Mesenchymal stem cell (in vitro differentiated cells and primary cell): ENCODE data around the gene C6orf15.
A peak's percentile ranks its signal among the peaks of the same experiment; 100 is the strongest.

Source experiments
- DNase-seq: peaks from one replicate; pipeline ENCODE4 v3.0.0-alpha.2; 2013
- H2AFZ ChIP-seq: one replicate; pipeline ENCODE4 v1.6.1; 2013; ENCODE audit warnings: low read depth, mild to moderate bottlenecking, control low read depth, inconsistent platforms, low read length, moderate library complexity
- H2AK5ac ChIP-seq: 2 replicates; pipeline ENCODE4 v1.6.1; 2013; ENCODE audit warnings: low read length, moderate library complexity, mild to moderate bottlenecking, inconsistent platforms; ENCODE audit not compliant: severe bottlenecking
- H2BK120ac ChIP-seq: one replicate; pipeline ENCODE4 v1.6.1; 2013; ENCODE audit warnings: low read depth, mild to moderate bottlenecking, inconsistent platforms, low read length, moderate library complexity
- H2BK12ac ChIP-seq, 2 experiments: one replicate each; pipeline ENCODE4 v1.6.1; 2013; ENCODE audit warnings: inconsistent platforms in 2 of 2, low read length in 2 of 2, mild to moderate bottlenecking in 2 of 2, moderate library complexity in 2 of 2, control low read depth in 1 of 2
- H2BK15ac ChIP-seq: one replicate; pipeline ENCODE4 v1.6.1; 2013; ENCODE audit warnings: mild to moderate bottlenecking, low read depth, inconsistent platforms; ENCODE audit not compliant: poor library complexity, severe bottlenecking
- H2BK5ac ChIP-seq: 2 replicates; pipeline ENCODE4 v1.6.1; 2013; ENCODE audit warnings: low read depth, mild to moderate bottlenecking, low read length, control low read depth, inconsistent platforms; ENCODE audit not compliant: poor library complexity, severe bottlenecking
- H3K14ac ChIP-seq, 2 experiments: one replicate each; pipeline ENCODE4 v1.6.1; 2013; ENCODE audit warnings: inconsistent platforms in 2 of 2, low read length in 2 of 2, control low read depth in 1 of 2, mild to moderate bottlenecking in 1 of 2, moderate library complexity in 1 of 2
- H3K18ac ChIP-seq, 2 experiments: one replicate each; pipeline ENCODE4 v1.6.1; 2013; ENCODE audit warnings: inconsistent platforms in 2 of 2, low read length in 2 of 2, control low read depth in 1 of 2, low read depth in 1 of 2, mild to moderate bottlenecking in 1 of 2
- H3K23ac ChIP-seq, 2 experiments: one replicate each; pipeline ENCODE4 v1.6.1; 2013; ENCODE audit warnings: inconsistent platforms in 2 of 2, low read length in 2 of 2, mild to moderate bottlenecking in 2 of 2, moderate library complexity in 2 of 2, control low read depth in 1 of 2
- H3K27ac ChIP-seq: 2 replicates; pipeline ENCODE4 v1.5.1; 2013; ENCODE audit warnings: mild to moderate bottlenecking, moderate library complexity, low read length, control low read depth, inconsistent platforms; ENCODE audit not compliant: poor library complexity, severe bottlenecking
- H3K27me3 ChIP-seq, 2 experiments: 2 replicates each; pipeline versions ENCODE4 v1.6.1 to v1.7.0; 2013; ENCODE audit warnings: low read length in 2 of 2, mild to moderate bottlenecking in 2 of 2, moderate library complexity in 2 of 2, control low read depth in 1 of 2, inconsistent platforms in 1 of 2; ENCODE audit not compliant: control insufficient read depth in 1 of 2, insufficient read depth in 1 of 2
- H3K36me3 ChIP-seq, 2 experiments: 2 replicates each; pipeline versions ENCODE4 v1.6.1 to v1.7.0; 2013; ENCODE audit warnings: low read length in 2 of 2, control low read depth in 1 of 2, inconsistent platforms in 1 of 2, low read depth in 1 of 2, mild to moderate bottlenecking in 1 of 2; ENCODE audit not compliant: insufficient read depth in 2 of 2, control insufficient read depth in 1 of 2
- H3K4ac ChIP-seq, 2 experiments: one replicate each; pipeline ENCODE4 v1.6.1; 2013; ENCODE audit warnings: inconsistent platforms in 2 of 2, low read length in 2 of 2, mild to moderate bottlenecking in 2 of 2, moderate library complexity in 2 of 2, control low read depth in 1 of 2, low read depth in 1 of 2
- H3K4me1 ChIP-seq: 2 replicates; pipeline ENCODE4 v1.6.1; 2013; ENCODE audit warnings: low read depth, low read length, control low read depth; ENCODE audit not compliant: control insufficient read depth, insufficient read depth
- H3K4me2 ChIP-seq: 2 replicates; pipeline ENCODE4 v1.6.1; 2013; ENCODE audit warnings: low read length, mild to moderate bottlenecking, inconsistent platforms; ENCODE audit not compliant: poor library complexity, severe bottlenecking
- H3K4me3 ChIP-seq, 2 experiments: 2 replicates each; pipeline versions ENCODE4 v1.5.1 to v1.7.0; 2013; ENCODE audit warnings: low read length in 2 of 2, mild to moderate bottlenecking in 2 of 2, control low read depth in 1 of 2, low read depth in 1 of 2; ENCODE audit not compliant: insufficient read depth in 1 of 2
- H3K79me1 ChIP-seq: replicated peaks from 2 replicates; pipeline ENCODE4 v1.6.1; 2013; ENCODE audit warnings: mild to moderate bottlenecking, control low read depth, low read length, inconsistent platforms; ENCODE audit not compliant: poor library complexity, severe bottlenecking
- H3K9ac ChIP-seq: 2 replicates; pipeline ENCODE4 v1.7.0; 2013; ENCODE audit warnings: mild to moderate bottlenecking, low read length, moderate library complexity
- H3K9me3 ChIP-seq: 2 replicates; pipeline ENCODE4 v1.7.0; 2013; ENCODE audit warnings: mild to moderate bottlenecking, low read length; ENCODE audit not compliant: control insufficient read depth
- H4K8ac ChIP-seq: one replicate; pipeline ENCODE4 v1.6.1; 2013; ENCODE audit warnings: inconsistent platforms, mild to moderate bottlenecking, low read length, moderate library complexity
- H4K91ac ChIP-seq: one replicate; pipeline ENCODE4 v1.6.1; 2013; ENCODE audit warnings: mild to moderate bottlenecking, low read length, inconsistent platforms
- WGBS: methylation state at CpG from one replicate; pipeline ENCODE4 v1.1.7; 2013; ENCODE audit warnings: mixed read lengths; 5-methylcytosine and 5-hydroxymethylcytosine counted together

C6orf15 gene

GRCh38 chr6:31158140-31158862, 45.9 kb upstream of the C6orf15 start, which contains the start of gene TCF19:
Gene TCF19, plus strand, starts transcription at chr6:31158589. Its CDS starts 881 bp downstream, at chr6:31159470.
- Histone ChIP-seq H3K9me3 (no peaks in the 10 kb centered on the region), H3K27ac (peak within 1 kb of the TSS; percentile 72)
- WGBS: under 1% methylated on average over 65 of the region's 65 CpGs

GRCh38 chr6:31157513-31158139, 45.3 kb upstream of the C6orf15 start, which contains the start of gene CCHCR1:
Gene CCHCR1, minus strand, starts transcription at chr6:31157802. Its CDS starts 202 bp downstream, at chr6:31157600.
- Histone ChIP-seq H3K4me2 (peak within 1 kb of the TSS; percentile 89), H3K14ac (peak within 1 kb of the TSS in 1 of 2 experiments; percentile 88), H3K36me3 (peaks cover 20 to 29% of the 10 kb centered on the region in 2 experiments), H3K9ac (peak within 1 kb of the TSS; percentile 91), H3K4me3 (peak within 1 kb of the TSS; percentile 74 to 90), H3K4ac (peak within 1 kb of the TSS; percentile 66 to 69), H3K27me3 (no peaks in the 10 kb centered on the region), H2BK120ac (no peak within 1 kb of the TSS), H2BK5ac (peak within 1 kb of the TSS; percentile 35), H3K79me1 (peaks cover 31% of the 10 kb centered on the region), H4K8ac (peak within 1 kb of the TSS; percentile 88), H3K23ac (no peak within 1 kb of the TSS), H3K27ac (peak within 1 kb of the TSS; percentile 72), H2AK5ac (peak within 1 kb of the TSS; percentile 84), H2BK15ac (no peak within 1 kb of the TSS), H3K9me3 (no peaks in the 10 kb centered on the region), H3K4me1 (peaks cover 16% of the 10 kb centered on the region), H3K18ac (peak within 1 kb of the TSS in 1 of 2 experiments; percentile 52), H2AFZ (peak within 1 kb of the TSS; percentile 21), H2BK12ac (no peak within 1 kb of the TSS), H4K91ac (no peak within 1 kb of the TSS)
- 8% methylated on average over 14 of the region's 14 CpGs for WGBS
- DNase-seq: peak; percentile 13

More at GRCh38 chr6:31158140-31158862, 45.9 kb upstream of the C6orf15 start, which contains the start of gene TCF19:
- Histone ChIP-seq H2BK120ac (no peak within 1 kb of the TSS), H3K27me3 (no peaks in the 10 kb centered on the region), H3K18ac (peak within 1 kb of the TSS in 1 of 2 experiments; percentile 52), H4K91ac (no peak within 1 kb of the TSS), H2BK15ac (no peak within 1 kb of the TSS), H3K4ac (peak within 1 kb of the TSS; percentile 66 to 69), H3K79me1 (peaks cover 31% of the 10 kb centered on the region), H3K4me3 (peak within 1 kb of the TSS; percentile 74 to 90), H4K8ac (peak within 1 kb of the TSS; percentile 88), H2AFZ (peak within 1 kb of the TSS; percentile 21), H3K4me2 (peak within 1 kb of the TSS; percentile 89), H3K9ac (peak within 1 kb of the TSS; percentile 91), H3K36me3 (peaks cover 24 to 32% of the 10 kb centered on the region in 2 experiments), H2BK5ac (peak within 1 kb of the TSS; percentile 35), H3K23ac (no peak within 1 kb of the TSS), H2BK12ac (no peak within 1 kb of the TSS), H2AK5ac (peak within 1 kb of the TSS; percentile 76), H3K4me1 (peaks cover 14% of the 10 kb centered on the region), H3K14ac (peak within 1 kb of the TSS in 1 of 2 experiments; percentile 88)
- peak; percentile 99 for DNase-seq

- Histone ChIP-seq H2AK5ac (peak overlapping the region; percentile 84), H2BK120ac (no peak overlapping the region), H3K79me1 (peaks cover 22% of the 10 kb centered on the region), H3K27me3 (no peaks in the 10 kb centered on the region), H3K4me3 (peak overlapping the region in 1 of 2 experiments; percentile 90), H3K4ac (no peak overlapping the region), H3K27ac (no peak overlapping the region), H2BK15ac (no peak overlapping the region), H3K4me2 (no peak overlapping the region), H3K23ac (no peak overlapping the region), H4K8ac (no peak overlapping the region), H3K18ac (no peak overlapping the region), H3K9me3 (no peaks in the 10 kb centered on the region), H2BK5ac (no peak overlapping the region), H2AFZ (no peak overlapping the region), H4K91ac (no peak overlapping the region), H2BK12ac (no peak overlapping the region), H3K9ac (peak overlapping the region; percentile 91), H3K36me3 (peaks cover 10 to 23% of the 10 kb centered on the region in 2 experiments), H3K14ac (no peak overlapping the region), H3K4me1 (peaks cover 19% of the 10 kb centered on the region)
- 97% methylated on average over 7 of the region's 7 CpGs for WGBS
- no peak for DNase-seq
Observed at GRCh38 chr6:31156641-31157040, 44.3 kb upstream of the C6orf15 start.

GRCh38 chr6:31154436-31154835, 42.1 kb upstream of the C6orf15 start:
- Histone ChIP-seq H2BK12ac (no peak overlapping the region), H3K4me2 (no peak overlapping the region), H3K79me1 (peaks cover 14% of the 10 kb centered on the region), H3K23ac (no peak overlapping the region), H3K36me3 (peaks cover 26 to 37% of the 10 kb centered on the region in 2 experiments), H2BK120ac (no peak overlapping the region), H2BK15ac (no peak overlapping the region), H4K8ac (no peak overlapping the region), H3K27me3 (no peaks in the 10 kb centered on the region), H2BK5ac (no peak overlapping the region), H2AFZ (no peak overlapping the region), H3K9ac (no peak overlapping the region), H3K4ac (no peak overlapping the region), H4K91ac (no peak overlapping the region), H3K4me3 (no peak overlapping the region), H3K9me3 (no peaks in the 10 kb centered on the region), H2AK5ac (peak overlapping the region; percentile 35), H3K14ac (no peak overlapping the region), H3K18ac (no peak overlapping the region), H3K4me1 (peaks cover 24% of the 10 kb centered on the region), H3K27ac (no peak overlapping the region)
- 88% methylated on average over 15 of the region's 15 CpGs for WGBS
- DNase-seq: no peak
